GM04503 (cell line): ENCODE results near the gene GDA.

Source experiments
- DNase-seq: peaks from one replicate; pipeline ENCODE4 v3.0.0-alpha.2; 2012; ENCODE audit warnings: low read depth

Gene GDA

DNA sequence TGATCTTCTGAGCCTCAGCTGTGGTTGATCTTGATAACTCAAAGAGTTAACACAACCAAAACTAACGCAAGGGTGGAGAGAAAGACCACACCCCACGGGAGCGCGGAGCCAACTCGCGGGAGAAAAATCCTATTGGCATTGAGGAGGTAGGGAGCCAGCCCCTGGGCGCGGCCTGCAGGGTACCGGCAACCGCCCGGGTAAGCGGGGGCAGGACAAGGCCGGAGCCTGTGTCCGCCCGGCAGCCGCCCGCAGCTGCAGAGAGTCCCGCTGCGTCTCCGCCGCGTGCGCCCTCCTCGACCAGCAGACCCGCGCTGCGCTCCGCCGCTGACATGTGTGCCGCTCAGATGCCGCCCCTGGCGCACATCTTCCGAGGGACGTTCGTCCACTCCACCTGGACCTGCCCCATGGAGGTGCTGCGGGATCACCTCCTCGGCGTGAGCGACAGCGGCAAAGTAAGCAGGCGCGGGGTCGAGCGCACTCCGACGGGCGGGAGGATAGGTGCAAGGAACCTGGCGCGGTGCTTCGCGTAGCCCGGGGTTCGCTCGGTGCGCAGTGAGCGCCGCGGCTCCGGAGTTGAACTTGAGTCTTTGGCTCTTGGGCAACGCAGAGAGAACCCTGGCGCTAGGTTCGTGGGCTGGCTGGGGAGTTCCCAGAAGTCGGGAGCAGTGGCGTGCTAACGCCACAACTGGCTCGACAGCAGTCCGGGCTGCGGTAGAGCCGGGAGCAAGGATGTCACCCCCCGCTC, at the start of gene GDA:
Gene GDA, plus strand, starts transcription at position 210 of the 745 bp plus-strand sequence. Its CDS starts 120 bp downstream, at position 330.
- no peak for DNase-seq

- DNase-seq = no peak
Observed at GRCh38 chr9:72102520-72102919, 46.7 kb upstream of the GDA start.

DNA sequence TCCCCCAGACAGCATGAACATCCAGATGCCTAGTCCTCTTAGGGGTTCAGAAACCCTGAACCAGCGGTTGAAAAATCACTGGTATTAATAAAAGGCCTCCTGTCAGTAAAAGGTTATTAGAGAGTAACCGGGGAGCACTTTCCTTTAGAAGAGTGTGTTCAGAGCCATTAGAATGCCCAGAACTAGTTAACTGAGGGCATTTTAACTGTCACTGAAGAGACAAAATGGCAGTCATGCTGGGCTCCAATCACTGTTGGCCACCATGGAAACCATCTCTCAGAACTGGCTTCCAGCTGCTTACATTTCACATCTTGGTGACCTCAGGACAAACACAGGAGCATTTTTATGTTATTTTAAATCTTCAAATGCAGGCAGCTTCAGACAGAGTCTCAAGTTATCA, 36.2 kb upstream of the GDA start:
- DNase-seq = no peak

DNA sequence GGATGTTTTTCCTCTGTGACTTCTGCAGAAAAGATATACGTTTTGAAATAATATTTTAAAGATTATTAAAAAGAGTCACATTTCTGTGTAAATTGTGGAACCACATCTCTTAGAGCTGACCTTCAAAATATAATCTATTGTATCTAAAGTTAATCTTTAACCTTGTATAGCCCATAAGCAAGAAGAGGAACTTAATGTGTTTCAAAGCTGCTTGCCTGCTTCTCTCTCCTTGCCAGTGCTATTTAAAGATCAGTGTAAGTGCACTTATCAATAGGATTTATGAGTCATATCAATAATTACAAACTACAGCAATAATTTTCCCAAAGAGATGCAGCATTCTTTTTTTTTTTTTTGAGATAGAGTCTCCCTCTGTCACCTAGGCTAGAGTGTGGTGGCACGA, 29.4 kb upstream of the GDA start:
- no peak for DNase-seq

GRCh38 chr9:72124947-72125346, 24.3 kb upstream of the GDA start:
- DNase-seq = no peak

- DNase-seq = no peak
Observed at GRCh38 chr9:72127753-72128152, 21.5 kb upstream of the GDA start.

DNA sequence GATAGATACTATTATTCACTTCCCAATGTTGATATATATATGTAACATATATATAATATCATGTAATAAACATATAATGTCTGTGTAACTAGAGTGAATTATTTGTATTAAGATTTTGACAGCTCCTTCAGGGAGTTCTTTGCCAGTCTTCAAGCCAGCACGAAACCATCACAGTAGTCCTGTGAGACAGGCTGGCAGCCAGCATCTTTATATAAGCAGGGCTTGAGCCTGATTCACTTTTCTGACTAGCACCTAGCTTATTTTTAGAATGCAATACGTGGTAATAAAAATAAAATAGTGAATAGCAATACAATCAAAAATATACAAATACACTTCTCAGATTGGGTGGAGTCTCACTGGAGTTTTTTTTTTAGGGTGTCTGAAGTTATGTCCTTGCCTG, 20.7 kb upstream of the GDA start:
- no peak for DNase-seq

GRCh38 chr9:72129271-72130156, 19.7 kb upstream of the GDA start:
- DNase-seq = no peak

DNA sequence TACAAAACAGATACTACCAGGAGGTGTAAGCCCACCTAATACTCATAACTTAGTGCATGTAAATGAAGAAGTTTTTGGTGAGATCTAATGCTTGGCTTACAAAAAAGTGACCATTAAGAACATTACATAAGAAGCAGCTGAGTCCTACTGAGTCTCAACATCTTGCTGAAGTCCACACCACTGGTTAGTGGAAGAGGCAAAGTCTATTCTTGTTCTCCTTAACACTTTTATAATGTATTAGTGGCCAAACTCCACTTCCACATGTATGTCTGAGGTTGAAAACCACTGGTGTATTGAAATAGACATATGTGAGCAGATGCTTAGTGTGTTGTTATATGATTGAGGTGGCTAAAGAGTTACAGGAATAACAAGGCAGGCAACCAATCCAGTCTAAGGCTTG, 18.9 kb upstream of the GDA start:
- no peak for DNase-seq

DNA sequence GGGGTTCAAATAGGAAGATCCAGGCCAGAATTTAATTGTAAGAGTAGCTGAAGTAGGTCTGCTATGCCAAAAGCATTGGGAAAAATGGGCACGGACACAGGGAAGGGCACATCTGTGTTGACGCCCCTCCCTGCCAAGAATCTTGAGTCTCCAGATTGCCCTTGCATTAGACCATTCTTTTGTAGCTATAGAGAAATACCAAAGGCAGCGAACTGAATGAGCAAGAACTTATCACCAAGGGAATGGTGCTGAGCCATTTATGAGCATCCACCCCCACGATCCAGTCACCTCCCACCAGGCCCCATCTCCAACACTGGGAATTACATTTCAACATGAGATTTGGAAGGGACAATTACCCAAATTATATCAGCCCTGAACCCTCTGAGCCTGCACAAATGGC, 18.0 kb upstream of the GDA start:
- no peak for DNase-seq

DNA sequence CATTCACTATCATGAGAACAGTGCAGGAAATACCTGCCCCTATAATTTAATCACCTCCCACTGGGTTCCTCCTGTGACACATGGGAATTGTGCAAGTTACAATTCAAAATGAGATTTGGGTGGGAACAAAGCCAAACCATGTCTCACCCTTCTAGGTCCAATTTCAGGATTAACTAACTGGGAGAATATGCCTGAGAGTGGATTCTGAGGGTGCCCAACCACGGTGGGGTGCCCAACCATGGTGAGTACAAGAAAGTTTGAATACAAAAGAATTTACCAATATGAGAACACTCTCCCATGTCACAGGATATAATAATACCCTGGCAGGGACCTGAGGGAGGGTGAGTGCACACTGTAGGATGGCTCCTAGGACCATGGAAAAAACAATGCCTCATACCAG, 17.2 kb upstream of the GDA start:
- no peak for DNase-seq

DNA sequence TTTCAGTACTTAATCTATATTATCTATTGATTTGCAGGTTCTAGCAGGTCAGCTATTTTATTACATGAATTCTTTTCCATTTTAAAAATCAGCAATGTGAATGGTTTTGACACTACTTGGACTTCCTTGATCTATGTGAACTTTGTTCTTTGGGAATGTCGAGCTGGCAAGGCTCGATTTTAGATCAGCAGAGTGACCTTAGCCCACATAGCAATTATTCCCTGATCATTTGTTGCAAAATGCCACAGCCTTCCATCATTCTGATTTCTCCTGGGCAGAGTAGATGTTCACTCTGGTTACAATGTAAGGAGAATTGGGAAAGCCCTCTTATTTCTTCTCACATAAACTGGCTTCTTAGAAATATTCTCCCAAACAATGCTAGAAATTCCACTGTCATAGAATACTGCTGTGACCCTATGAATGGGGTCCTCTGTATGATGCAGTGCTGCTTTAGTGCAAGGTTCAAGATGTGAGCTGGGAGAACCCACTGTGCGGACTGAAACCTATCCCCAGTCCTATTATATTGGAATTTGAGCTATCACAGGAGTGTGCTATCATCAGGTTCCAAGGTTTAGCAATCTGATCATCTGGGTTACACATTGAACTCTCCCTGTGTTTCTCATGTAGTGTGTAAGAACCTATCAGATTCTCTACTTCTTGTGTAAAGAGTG, 15.7 kb upstream of the GDA start:
- DNase-seq = no peak

- no peak for DNase-seq
Observed at GRCh38 chr9:72134801-72135200, 14.4 kb upstream of the GDA start.

- no peak for DNase-seq
Observed at GRCh38 chr9:72137697-72138365, 11.4 kb upstream of the GDA start.

- DNase-seq = no peak
Observed at GRCh38 chr9:72139226-72139625, 10.0 kb upstream of the GDA start.

GRCh38 chr9:72140586-72140985, 8.7 kb upstream of the GDA start:
- DNase-seq = no peak

- DNase-seq = no peak
Observed at GRCh38 chr9:72141484-72141883, 7.8 kb upstream of the GDA start.

DNA sequence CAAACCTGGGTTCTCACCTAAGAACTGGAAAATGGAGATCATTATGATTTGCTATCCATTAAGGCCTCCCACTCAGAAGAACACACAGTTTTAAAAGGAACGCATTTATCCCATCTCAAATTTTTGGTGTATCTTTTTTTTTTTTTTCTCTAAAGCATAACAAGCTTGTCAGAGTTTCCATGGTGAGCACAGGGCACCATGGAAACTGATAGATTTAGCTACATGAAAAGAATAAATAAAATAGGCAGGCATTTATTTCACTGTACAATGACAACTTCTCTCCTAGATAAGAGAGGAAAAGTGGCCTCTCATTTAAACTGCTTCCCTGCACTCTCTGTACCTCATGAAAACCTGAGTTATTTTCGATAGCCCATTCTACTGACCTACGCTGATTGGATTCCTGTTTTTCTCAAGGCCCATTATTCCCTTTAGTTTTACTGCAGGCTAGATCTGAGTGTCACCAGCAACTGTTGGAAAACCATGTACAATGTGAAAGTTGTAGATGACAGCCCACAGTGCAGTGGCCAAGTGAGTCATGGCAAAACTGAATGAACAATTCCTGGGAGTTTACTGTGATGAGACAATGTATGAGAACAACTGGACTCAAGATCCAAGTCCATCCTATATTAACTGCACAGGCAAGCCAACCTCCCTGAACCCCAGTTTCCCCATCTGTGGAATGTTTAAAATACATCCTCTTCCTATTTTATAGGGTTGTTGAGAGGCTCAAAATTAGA, 4.3 kb upstream of the GDA start:
- DNase-seq = no peak

GRCh38 chr9:72145733-72146505, 3.3 kb upstream of the GDA start:
- no peak for DNase-seq

GRCh38 chr9:72147676-72148075, 1.6 kb upstream of the GDA start:
- DNase-seq = no peak

GRCh38 chr9:72150127-72150526, 887 bp downstream of the GDA start:
- DNase-seq = no peak
